HepG2 (cell line): ENCODE data around the gene FASTK. TPM values are rescaled to one million over a fixed set of nuclear protein-coding genes. Genes with fewer than 3 reads are reported as not detected.

Experiments
- ATAC-seq: fragments of 200-7000 bp; cut with Tn5 transposase; 3 replicates; pipeline ENCODE4 v1.9.1; 2020; ENCODE audit warnings: mild to moderate bottlenecking, moderate library complexity
- BruUV-seq: library from RNA; stranded (reverse); fragments of 400-500 nt; replicated peaks from 2 replicates; lab custom pipeline; 2021; lab: Mats Ljungman, UMichigan
- CTCF ChIA-PET: fragments of 300-600 bp; formaldehyde crosslinking; extraction: SDS; loops from one replicate; lab custom pipeline; 2021; ENCODE audit warnings: low total read pairs, inconsistent platforms, low intra/inter-chr PET ratio; lab: Yijun Ruan, JAX
- POLR2A ChIA-PET: fragments of 350-600 bp; sonication (Branson Sonifier 250); formaldehyde crosslinking; loops from one replicate; lab custom pipeline; 2020; ENCODE audit warnings: antibody characterized with exemption, inconsistent platforms; lab: Yijun Ruan, JAX
- DNase-seq: peaks from one replicate; pipeline ENCODE4 v3.0.0-alpha.2; 2015; ENCODE audit warnings: low spot score
- FAIRE-seq: peaks from 3 replicates; lab custom pipeline; 2011; peaks lifted over from hg19 to GRCh38; lab: Jason Lieb, UNC
- H2AFZ ChIP-seq: one replicate; pipeline ENCODE4 v1.6.1; 2011; ENCODE audit warnings: low read length, inconsistent platforms
- H3K27ac ChIP-seq: fragments of 300-600 bp; 3 replicates; pipeline ENCODE4 v1.8.0; 2011; ENCODE audit warnings: mixed run types, mild to moderate bottlenecking, mixed read lengths, low read length, inconsistent platforms; ENCODE audit not compliant: insufficient read depth; ENCODE audit errors: extremely low read length
- H3K27me3 ChIP-seq, 2 experiments: fragments of 200-600 bp in 1 of 2; 2 replicates in 1 of 2; 3 replicates in 1 of 2; pipeline versions ENCODE4 v1.6.0 to v1.8.0; 2011; ENCODE audit warnings: low read length in 2 of 2, mild to moderate bottlenecking in 2 of 2, moderate library complexity in 2 of 2, inconsistent platforms in 1 of 2; ENCODE audit not compliant: insufficient read depth in 2 of 2, control insufficient read depth in 1 of 2
- H3K36me3 ChIP-seq, 2 experiments: fragments of 200-600 bp in 1 of 2; replicated peaks in 1 of 2; 2 replicates in 1 of 2; 3 replicates in 1 of 2; pipeline versions ENCODE4 v1.5.1 to v1.8.0; 2011; ENCODE audit warnings: low read length in 2 of 2, inconsistent platforms in 1 of 2; ENCODE audit not compliant: insufficient read depth in 2 of 2, control insufficient read depth in 1 of 2
- H3K4me1 ChIP-seq: 2 replicates; pipeline ENCODE4 v1.5.1; 2012; ENCODE audit warnings: low read length, inconsistent platforms; ENCODE audit not compliant: insufficient read depth
- H3K4me2 ChIP-seq: 2 replicates; pipeline ENCODE4 v1.6.0; 2011; ENCODE audit warnings: low read depth, low read length, inconsistent platforms
- H3K4me3 ChIP-seq, 3 experiments: fragments of 200-600 bp in 1 of 3; sonication (generic), shearing (Covaris generic) in 1 of 3; replicated peaks in 1 of 3; 2 replicates each; pipeline ENCODE4 v1.5.1; 2011 to 2016; ENCODE audit warnings: low read length in 3 of 3, inconsistent platforms in 2 of 3, low read depth in 2 of 3, mild to moderate bottlenecking in 2 of 3, control low read depth in 1 of 3, mixed read lengths in 1 of 3; ENCODE audit not compliant: insufficient read depth in 1 of 3
- H3K79me2 ChIP-seq: one replicate; pipeline ENCODE4 v1.6.1; 2011; ENCODE audit warnings: low read length, inconsistent platforms; ENCODE audit not compliant: insufficient read depth
- H3K9ac ChIP-seq: 2 replicates; pipeline ENCODE4 v1.6.0; 2011; ENCODE audit warnings: mild to moderate bottlenecking, low read depth, low read length, inconsistent platforms; ENCODE audit not compliant: insufficient read depth
- H3K9me3 ChIP-seq: 2 replicates; pipeline ENCODE4 v1.5.1; 2012; ENCODE audit warnings: mild to moderate bottlenecking, low read length
- H4K20me1 ChIP-seq: 2 replicates; pipeline ENCODE4 v1.6.0; 2011; ENCODE audit warnings: inconsistent platforms, mild to moderate bottlenecking, low read length, moderate library complexity; ENCODE audit not compliant: insufficient read depth
- AGO2 ChIP-seq: fragments of 200-400 bp; formaldehyde crosslinking; optimal IDR thresholded peaks from 2 replicates; pipeline ENCODE3; 2017; ENCODE audit warnings: mild to moderate bottlenecking, low read depth, low read length, moderate library complexity
- ARNT2 ChIP-seq: sonication (generic); formaldehyde crosslinking; IDR thresholded peaks from 2 replicates; pipeline ENCODE4 v1.8.0; 2022; ENCODE audit warnings: mild to moderate bottlenecking, low read depth, missing genetic modification reagents, moderate library complexity
- CSRNP1 ChIP-seq: sonication (generic); formaldehyde crosslinking; IDR thresholded peaks from 2 replicates; pipeline ENCODE4 v1.8.1; 2023; ENCODE audit warnings: mild to moderate bottlenecking, missing genetic modification reagents
- FUBP1 ChIP-seq: sonication (generic); formaldehyde crosslinking; IDR thresholded peaks from 2 replicates; pipeline ENCODE4 v1.5.1; 2020; ENCODE audit warnings: missing genetic modification reagents, mild to moderate bottlenecking, borderline replicate concordance
- GATAD2A ChIP-seq: IDR thresholded peaks from 2 replicates; pipeline ENCODE4 v1.6.1; 2016
- RBFOX2 ChIP-seq: fragments of 200-400 bp; formaldehyde crosslinking; IDR thresholded peaks from 2 replicates; pipeline ENCODE4 v1.6.1; 2017; ENCODE audit warnings: low read depth, mild to moderate bottlenecking, low read length
- RORA ChIP-seq: sonication (generic); formaldehyde crosslinking; IDR thresholded peaks from 2 replicates; pipeline ENCODE4 v1.5.0; 2020; ENCODE audit warnings: mild to moderate bottlenecking, missing genetic modification reagents, moderate library complexity
- ZNF121 ChIP-seq: sonication (generic); formaldehyde crosslinking; IDR thresholded peaks from 2 replicates; pipeline ENCODE4 v1.5.0; 2020; ENCODE audit warnings: mild to moderate bottlenecking, missing genetic modification reagents
- ZNF230 ChIP-seq: sonication (generic); formaldehyde crosslinking; IDR thresholded peaks from 2 replicates; pipeline ENCODE4 v1.4.0; 2020; ENCODE audit warnings: mild to moderate bottlenecking, missing genetic modification reagents
- ZNF232 ChIP-seq: sonication (generic); formaldehyde crosslinking; IDR thresholded peaks from 2 replicates; pipeline ENCODE4 v1.4.0; 2020; ENCODE audit warnings: missing genetic modification reagents, borderline replicate concordance
- ZNF263 ChIP-seq: sonication (generic); formaldehyde crosslinking; IDR thresholded peaks from 2 replicates; pipeline ENCODE4 v1.4.0; 2020; ENCODE audit warnings: missing genetic modification reagents
- ZNF510 ChIP-seq: sonication (generic); formaldehyde crosslinking; IDR thresholded peaks from 2 replicates; pipeline ENCODE4 v1.4.0; 2020; ENCODE audit warnings: low read depth, mild to moderate bottlenecking, missing genetic modification reagents
- ZNF512B ChIP-seq: sonication (generic); formaldehyde crosslinking; IDR thresholded peaks from 2 replicates; pipeline ENCODE4 v1.5.1; 2020; ENCODE audit warnings: missing genetic modification reagents, mild to moderate bottlenecking, borderline replicate concordance
- ZNF513 ChIP-seq: sonication (generic); formaldehyde crosslinking; conservative IDR thresholded peaks from 2 replicates; pipeline ENCODE4 v1.5.0; 2020; ENCODE audit warnings: missing genetic modification reagents
- WGBS: methylation state at CpG from one replicate; pipeline ENCODE4 v1.1.6; 2017; ENCODE audit warnings: low lambda C conversion rate; 5-methylcytosine and 5-hydroxymethylcytosine counted together
- in situ Hi-C: cut with HindIII; loops from 2 replicates; pipeline ENCODE4 v1.10.0; 2017; ENCODE audit warnings: low pct_unique_long_range_greater_than_20kb; ENCODE audit not compliant: extremely low pct_ligation_motif_present
- intact Hi-C: fragments of 100-400 bp; cut with micrococcal nuclease; formaldehyde crosslinking; loops from one replicate; pipeline ENCODE4 v1.10.0; 2022; ENCODE audit not compliant: unreplicated experiment
- polyA plus RNA-seq, 8 experiments: library from polyadenylated mRNA; depleted of rRNA in 3 of 8; stranded (reverse) in 7 of 8; unstranded in 1 of 8; fragments of >200 nt; fragmentation: Illumina TruSeq in 4 of 8; extraction: Trizol in 4 of 8; gene quantifications; 2 replicates each; pipeline versions ENCODE4 v1.2.1 to v1.2.3, GENCODE V29; 2011 to 2016; ENCODE audit warnings: low read depth in 4 of 8, missing spikeins in 1 of 8, mixed read lengths in 1 of 8; ENCODE audit not compliant: insufficient read depth in 1 of 8
- total RNA-seq, 5 experiments: library from RNA; depleted of rRNA; stranded (reverse); fragments of >200 nt; fragmentation: Illumina TruSeq; extraction: Trizol; gene quantifications; 2 replicates each; pipeline ENCODE4 v1.2.3, GENCODE V29; 2016; ENCODE audit warnings: low read depth in 1 of 5

Gene FASTK
- total and polyA plus RNA-seq, 2 of the 13 experiments (the other 11 are each of a cell fraction or from before 2014, with no cell fraction given) = 52.9 to 55.7 TPM

- TF ChIP-seq ZNF513 (CRISPR knock-in tag) (no peak), ZNF232 (CRISPR knock-in tag) (no peak)
Measured at GRCh38 chr7:151064993-151065392, 15.6 kb downstream of the FASTK start (continued).

GRCh38 chr7:151064454-151064853 is 16.2 kb downstream of the FASTK start:
- FAIRE-seq = no peak
- H3K4me3 ChIP-seq = no peak overlapping the region
- H2AFZ ChIP-seq = no peak overlapping the region
- H3K79me2 ChIP-seq = peaks cover 16% of the 10 kb centered on the region
- no peaks in the 10 kb centered on the region; a peak in 1 of 5 replicates for H3K27me3 ChIP-seq
- ATAC-seq = no peak
- H3K9me3 ChIP-seq = no peaks in the 10 kb centered on the region
- in situ Hi-C loops (no loop called here), intact Hi-C loops (no loop called here)
- H3K4me2 ChIP-seq = no peak overlapping the region
- peaks cover 4% of the 10 kb centered on the region; the same call in 1 of the 2 replicates for H4K20me1 ChIP-seq
- POLR2A ChIA-PET = interaction anchor here (4.4 kb wide), 1 partner anchor 17 kb away, joined by 144 read pairs; the partner anchor contains the start of genes FASTK and TMUB1
- H3K4me1 ChIP-seq = peaks cover 40% of the 10 kb centered on the region
- no peak overlapping the region for H3K27ac ChIP-seq
- 96% methylated on average over 4 of the region's 18 CpGs for WGBS
- CTCF ChIA-PET = no interaction called here
- H3K36me3 ChIP-seq = peaks cover 11 to 47% of the 10 kb centered on the region in 2 experiments; a peak in 4 of 5 replicates
- DNase-seq = no peak
- BruUV-seq = no TSS peak
- H3K9ac ChIP-seq = no peak overlapping the region
- TF ChIP-seq ZNF263 (CRISPR knock-in tag) (no peak), RORA (CRISPR knock-in tag) (no peak), ZNF512B (no peak), FUBP1 (CRISPR knock-in tag) (no peak), RBFOX2 (0 out of 2 replicates have a peak, but pooled peaks have one; percentile 53), CSRNP1 (no peak), ZNF121 (CRISPR knock-in tag) (no peak), ZNF510 (CRISPR knock-in tag) (no peak), ZNF230 (CRISPR knock-in tag) (no peak), ARNT2 (CRISPR knock-in tag) (no peak), GATAD2A (no peak), AGO2 (peak; percentile 54)
